Liver (tissue), 9 donors: ENCODE results near the gene TMEM167A. TPM values are rescaled to one million over a fixed set of nuclear protein-coding genes. Genes with fewer than 3 reads are reported as not detected.

ENCODE experiments used
- DNase-seq: peaks from one replicate; pipeline ENCODE4 v3.0.0-alpha.2; 2017; ENCODE audit warnings: low spot score
- H3K27ac ChIP-seq, 2 donors: one replicate each; pipeline ENCODE4 v1.7.0; 2013; ENCODE audit warnings: inconsistent platforms in 2 of 2, low read length in 2 of 2, control low read depth in 1 of 2, low read depth in 1 of 2, mild to moderate bottlenecking in 1 of 2
- H3K27me3 ChIP-seq, 4 donors: one replicate each; pipeline versions ENCODE4 v1.6.1 to v1.7.0; 2013; ENCODE audit warnings: low read length in 3 of 4, inconsistent platforms in 1 of 4, mild to moderate bottlenecking in 1 of 4, moderate library complexity in 1 of 4; ENCODE audit not compliant: control insufficient read depth in 4 of 4, insufficient read depth in 4 of 4
- H3K36me3 ChIP-seq, 4 donors: one replicate each; pipeline versions ENCODE4 v1.6.1 to v1.7.0; 2013; ENCODE audit warnings: low read length in 3 of 4, mild to moderate bottlenecking in 3 of 4, low read depth in 1 of 4, moderate library complexity in 1 of 4; ENCODE audit not compliant: control insufficient read depth in 4 of 4, insufficient read depth in 3 of 4
- H3K4me1 ChIP-seq, 4 donors: one replicate each; pipeline versions ENCODE4 v1.6.1 to v1.7.0; 2013; ENCODE audit warnings: low read length in 3 of 4, mild to moderate bottlenecking in 3 of 4, moderate library complexity in 1 of 4; ENCODE audit not compliant: control insufficient read depth in 4 of 4, insufficient read depth in 4 of 4
- H3K4me3 ChIP-seq, 3 donors: one replicate each; pipeline versions ENCODE4 v1.6.1 to v1.7.0; 2013; ENCODE audit warnings: low read length in 3 of 3, control low read depth in 1 of 3, low read depth in 1 of 3, mild to moderate bottlenecking in 1 of 3
- H3K9ac ChIP-seq, 2 donors: one replicate each; pipeline ENCODE4 v1.7.0; 2013; ENCODE audit warnings: low read length in 2 of 2, mild to moderate bottlenecking in 2 of 2, moderate library complexity in 2 of 2, control low read depth in 1 of 2, low read depth in 1 of 2
- H3K9me3 ChIP-seq, 4 donors: one replicate each; pipeline versions ENCODE4 v1.6.1 to v1.7.0; 2013; ENCODE audit warnings: low read length in 3 of 4; ENCODE audit not compliant: control insufficient read depth in 4 of 4
- ATF3 ChIP-seq: IDR thresholded peaks from 2 replicates; pipeline ENCODE4 v1.6.1; 2016; ENCODE audit warnings: antibody characterized with exemption
- CTCF ChIP-seq: fragments of 150-350 bp; IDR thresholded peaks from 2 replicates; pipeline ENCODE4 v1.5.1; 2017; ENCODE audit warnings: improper control_type of control experiment, low read depth, low read length; ENCODE audit not compliant: missing input control
- EGR1 ChIP-seq, 2 donors: IDR thresholded peaks; 2 replicates each; pipeline ENCODE4 v1.6.1; 2016 to 2018; ENCODE audit warnings: antibody characterized with exemption in 2 of 2, low read depth in 2 of 2
- FOXA1 ChIP-seq: IDR thresholded peaks from 2 replicates; pipeline ENCODE4 v1.6.1; 2016; ENCODE audit warnings: antibody characterized with exemption
- FOXA2 ChIP-seq: IDR thresholded peaks from 2 replicates; pipeline ENCODE4 v1.6.1; 2016; ENCODE audit warnings: antibody characterized with exemption
- GABPA ChIP-seq, 2 donors: IDR thresholded peaks in 1 of 2; conservative IDR thresholded peaks in 1 of 2; 2 replicates each; pipeline ENCODE4 v1.6.1; 2016; ENCODE audit warnings: antibody characterized with exemption in 2 of 2, mild to moderate bottlenecking in 1 of 2, moderate library complexity in 1 of 2
- HNF4A ChIP-seq, 2 donors: conservative IDR thresholded peaks; 2 replicates each; pipeline ENCODE4 v1.6.1; 2016; ENCODE audit warnings: antibody characterized with exemption in 2 of 2, mild to moderate bottlenecking in 2 of 2
- HNF4G ChIP-seq: IDR thresholded peaks from 2 replicates; pipeline ENCODE4 v1.6.1; 2016; ENCODE audit warnings: antibody characterized with exemption
- JUND ChIP-seq, 2 donors: IDR thresholded peaks; 2 replicates each; pipeline ENCODE4 v1.6.1; 2016; ENCODE audit warnings: antibody characterized with exemption in 2 of 2
- MAX ChIP-seq: IDR thresholded peaks from 2 replicates; pipeline ENCODE4 v1.6.1; 2016; ENCODE audit warnings: antibody characterized with exemption
- NR2F2 ChIP-seq: IDR thresholded peaks from 2 replicates; pipeline ENCODE4 v1.6.1; 2016; ENCODE audit warnings: antibody characterized with exemption
- RAD21 ChIP-seq, 2 donors: IDR thresholded peaks; 2 replicates each; pipeline ENCODE4 v1.6.1; 2016; ENCODE audit warnings: antibody characterized with exemption in 2 of 2, mild to moderate bottlenecking in 2 of 2
- REST ChIP-seq: IDR thresholded peaks from 2 replicates; pipeline ENCODE4 v1.6.1; 2016; ENCODE audit warnings: antibody characterized with exemption, mild to moderate bottlenecking
- RXRA ChIP-seq, 2 donors: IDR thresholded peaks; 2 replicates each; pipeline ENCODE4 v1.6.1; 2017 to 2018; ENCODE audit warnings: antibody characterized with exemption in 2 of 2, mild to moderate bottlenecking in 1 of 2
- SP1 ChIP-seq: IDR thresholded peaks from 2 replicates; pipeline ENCODE4 v1.6.1; 2018; ENCODE audit warnings: antibody characterized with exemption, mild to moderate bottlenecking
- TAF1 ChIP-seq: conservative IDR thresholded peaks from 2 replicates; pipeline ENCODE4 v1.6.1; 2016; ENCODE audit warnings: antibody characterized with exemption, mild to moderate bottlenecking
- YY1 ChIP-seq: IDR thresholded peaks from 2 replicates; pipeline ENCODE4 v1.6.1; 2016; ENCODE audit warnings: antibody characterized with exemption, mild to moderate bottlenecking
- ZBTB33 ChIP-seq: IDR thresholded peaks from 2 replicates; pipeline ENCODE4 v1.6.1; 2016; ENCODE audit warnings: antibody characterized with exemption
- WGBS: extraction: QIAGEN DNeasy Blood & Tissue Kit; methylation state at CpG from one replicate; pipeline ENCODE4 v1.1.7; 2013; 5-methylcytosine and 5-hydroxymethylcytosine counted together
- polyA plus RNA-seq, 2 donors: library from polyadenylated mRNA; stranded (reverse) in 1 of 2; unstranded in 1 of 2; fragments of 200-250 nt in 1 of 2; fragments of >200 nt in 1 of 2; fragmentation: Nextera tagmentation in 1 of 2; extraction: Ambion mirVana in 1 of 2; gene quantifications; one replicate each; pipeline versions ENCODE4 v1.2.1 to v1.2.3, GENCODE V29; 2013 to 2015
- total RNA-seq, 2 donors: library from RNA; depleted of rRNA; stranded (reverse); fragments of >200 nt; gene quantifications; one replicate each; pipeline ENCODE4 v1.2.3, GENCODE V29; 2014
- donor health status: healthy.
- donor health status: healthy.
- donor health status: healthy.
- donor health status: healthy.
- donor health status: healthy.

Gene TMEM167A
- total RNA-seq (10 to 100 TPM; 31.8 to 42.4 TPM), polyA plus RNA-seq (10 to 100 TPM; 27.0 to 55.2 TPM)

- no peaks in the 10 kb centered on the region for H3K9me3 ChIP-seq
- H3K4me1 ChIP-seq, result peaks cover 3 to 22% (median 13%) of the 10 kb centered on the region in 4 donors
- peak within 1 kb of the TSS; percentile 91 to 93 for H3K9ac ChIP-seq
- H3K4me3 ChIP-seq, result peak within 1 kb of the TSS; percentile 91 to 98 (median 95)
- peak; percentile 91 for DNase-seq
- under 1% methylated on average over 44 of the region's 44 CpGs for WGBS
- H3K27ac ChIP-seq, result peak within 1 kb of the TSS; percentile 82 to 87
- H3K27me3 ChIP-seq, result no peaks in the 10 kb centered on the region
- TF ChIP-seq JUND (IDR thresholded peaks at IDR 0.05) (peak; percentile 8 to 62), HNF4G (peak; percentile 40), GABPA (IDR thresholded peaks at IDR 0.05 in 1 of 2, conservative IDR thresholded peaks at IDR 0.05 in 1 of 2) (peak; percentile 97 to 99), EGR1 (IDR thresholded peaks at IDR 0.05; ENCODE audit: low read depth in 2 of 2) (peak in 1 of 2 donors; percentile 81), FOXA2 (no peak), ATF3 (peak; percentile 28), REST (peak; percentile 93), NR2F2 (peak; percentile 76), HNF4A (conservative IDR thresholded peaks at IDR 0.05) (peak in 1 of 2 donors; percentile 60), RAD21 (IDR thresholded peaks at IDR 0.05) (peak; percentile 43 to 52), YY1 (peak; percentile 80), CTCF (no peak), SP1 (peak; percentile 74), MAX (peak; percentile 69), RXRA (IDR thresholded peaks at IDR 0.05) (peak; percentile 42 to 44), ZBTB33 (peak; percentile 11), FOXA1 (no peak), TAF1 (peak; percentile 98)
- no peaks in the 10 kb centered on the region for H3K36me3 ChIP-seq
Observed at GRCh38 chr5:83076742-83077661, at the start of gene TMEM167A, which contains the start of gene XRCC4. TSS of gene TMEM167A (minus strand) at chr5:83077394. CDS start at chr5:83077323, 71 bp downstream. TSS of gene XRCC4 (plus strand) at chr5:83077547. CDS start at chr5:83104920, 27,373 bp downstream.
